Measurements from ENCODE around the gene LHX5.

Gene LHX5

GRCh38 chr12:113422886-113423669, 48.6 kb downstream of the LHX5 start:
- DNase-seq (ENCODE audit: insufficient read length, low spot score) (no peak), FAIRE-seq (no peak)

GRCh38 chr12:113422030-113422885, 49.4 kb downstream of the LHX5 start, which contains the start of gene SDSL:
Gene SDSL (plus strand): TSS chr12:113422380. CDS start chr12:113427983, 5,603 bp downstream.
- FAIRE-seq (peak; percentile 78), DNase-seq (ENCODE audit: insufficient read length, low spot score) (peak; percentile 51)

More at GRCh38 chr12:113422886-113423669, 48.6 kb downstream of the LHX5 start:
- TF ChIP-seq SPI1 (IDR thresholded peaks at IDR 0.05; ENCODE audit: low read depth, low read length) (no peak), TAF1 (IDR thresholded peaks at IDR 0.05; ENCODE audit: low read depth, low read length) (no peak), POLR2A (IDR thresholded peaks at IDR 0.05; ENCODE audit: low read depth, low read length) (no peak), POLR2AphosphoS5 (IDR thresholded peaks at IDR 0.05; ENCODE audit: low read depth, low read length) (no peak), POU2F2 (IDR thresholded peaks at IDR 0.05; ENCODE audit: low read depth, low read length) (no peak), PAX5 (IDR thresholded peaks at IDR 0.05; ENCODE audit: insufficient read depth, low read length, severe bottlenecking) (no peak)

GRCh38 chr12:113420996-113421595, 50.6 kb downstream of the LHX5 start:
- no peak for DNase-seq (ENCODE audit: insufficient read length, low spot score)
- TF ChIP-seq POU2F2 (IDR thresholded peaks at IDR 0.05; ENCODE audit: low read depth, low read length), result no peak
- TF ChIP-seq POLR2AphosphoS5 (IDR thresholded peaks at IDR 0.05; ENCODE audit: low read depth, low read length), result no peak
- TF ChIP-seq SPI1 (IDR thresholded peaks at IDR 0.05; ENCODE audit: low read depth, low read length), result no peak
- TF ChIP-seq TAF1 (IDR thresholded peaks at IDR 0.05; ENCODE audit: low read depth, low read length), result no peak
- TF ChIP-seq PAX5 (IDR thresholded peaks at IDR 0.05; ENCODE audit: insufficient read depth, low read length, severe bottlenecking), result no peak
- no peak for TF ChIP-seq POLR2A (IDR thresholded peaks at IDR 0.05; ENCODE audit: low read depth, low read length)
- FAIRE-seq, result no peak

More at GRCh38 chr12:113422030-113422885, 49.4 kb downstream of the LHX5 start, which contains the start of gene SDSL:
- TF ChIP-seq POLR2AphosphoS5 (IDR thresholded peaks at IDR 0.05; ENCODE audit: low read depth, low read length) (no peak), POLR2A (IDR thresholded peaks at IDR 0.05; ENCODE audit: low read depth, low read length) (0 out of 2 replicates have a peak, but pooled peaks have one; percentile 36)

GRCh38 chr12:113418213-113418879, 53.3 kb downstream of the LHX5 start:
- TF ChIP-seq POLR2AphosphoS5 (IDR thresholded peaks at IDR 0.05; ENCODE audit: low read depth, low read length) (no peak), PAX5 (IDR thresholded peaks at IDR 0.05; ENCODE audit: insufficient read depth, low read length, severe bottlenecking) (no peak), SPI1 (IDR thresholded peaks at IDR 0.05; ENCODE audit: low read depth, low read length) (no peak), TAF1 (IDR thresholded peaks at IDR 0.05; ENCODE audit: low read depth, low read length) (no peak), POU2F2 (IDR thresholded peaks at IDR 0.05; ENCODE audit: low read depth, low read length) (no peak), POLR2A (IDR thresholded peaks at IDR 0.05; ENCODE audit: low read depth, low read length) (no peak)
- DNase-seq (ENCODE audit: insufficient read length, low spot score) (no peak), FAIRE-seq (no peak)

- TF ChIP-seq POLR2AphosphoS5 (IDR thresholded peaks at IDR 0.05; ENCODE audit: low read depth, low read length) (no peak), POLR2A (IDR thresholded peaks at IDR 0.05; ENCODE audit: low read depth, low read length) (no peak), PAX5 (IDR thresholded peaks at IDR 0.05; ENCODE audit: insufficient read depth, low read length, severe bottlenecking) (no peak), SPI1 (IDR thresholded peaks at IDR 0.05; ENCODE audit: low read depth, low read length) (no peak), TAF1 (IDR thresholded peaks at IDR 0.05; ENCODE audit: low read depth, low read length) (no peak), POU2F2 (IDR thresholded peaks at IDR 0.05; ENCODE audit: low read depth, low read length) (no peak)
- DNase-seq (ENCODE audit: insufficient read length, low spot score), result no peak
- FAIRE-seq, result no peak
Measured at GRCh38 chr12:113416091-113416754, 55.4 kb downstream of the LHX5 start.

GRCh38 chr12:113414519-113415038, 57.1 kb downstream of the LHX5 start:
- TF ChIP-seq POLR2A (IDR thresholded peaks at IDR 0.05; ENCODE audit: low read depth, low read length) (no peak), PAX5 (IDR thresholded peaks at IDR 0.05; ENCODE audit: insufficient read depth, low read length, severe bottlenecking) (no peak), SPI1 (IDR thresholded peaks at IDR 0.05; ENCODE audit: low read depth, low read length) (no peak), POU2F2 (IDR thresholded peaks at IDR 0.05; ENCODE audit: low read depth, low read length) (no peak), POLR2AphosphoS5 (IDR thresholded peaks at IDR 0.05; ENCODE audit: low read depth, low read length) (no peak), TAF1 (IDR thresholded peaks at IDR 0.05; ENCODE audit: low read depth, low read length) (no peak)
- FAIRE-seq (no peak), DNase-seq (ENCODE audit: insufficient read length, low spot score) (no peak)

- TF ChIP-seq POU2F2 (IDR thresholded peaks at IDR 0.05; ENCODE audit: low read depth, low read length) (no peak), POLR2AphosphoS5 (IDR thresholded peaks at IDR 0.05; ENCODE audit: low read depth, low read length) (no peak)
- DNase-seq (ENCODE audit: insufficient read length, low spot score), result no peak
- FAIRE-seq, result no peak
Measured at GRCh38 chr12:113413488-113413939, 58.2 kb downstream of the LHX5 start.

Measured in GM12891 (cell line).